ENCODE results near the gene DISP2.

Gene DISP2

GRCh38 chr15:40357723-40358470 lies at the start of gene DISP2:
DISP2 (plus strand) TSS chr15:40358219; CDS start chr15:40358322, 103 bp downstream.
- peak; percentile 87 for ATAC-seq
- TF ChIP-seq TSHZ2 (CRISPR knock-in tag; IDR thresholded peaks at IDR 0.05): no peak
- TF ChIP-seq ZNF70 (CRISPR knock-in tag; IDR thresholded peaks at IDR 0.05): peak; percentile 14; the same call in 1 of the 2 replicates
- TF ChIP-seq, protein P1, sequence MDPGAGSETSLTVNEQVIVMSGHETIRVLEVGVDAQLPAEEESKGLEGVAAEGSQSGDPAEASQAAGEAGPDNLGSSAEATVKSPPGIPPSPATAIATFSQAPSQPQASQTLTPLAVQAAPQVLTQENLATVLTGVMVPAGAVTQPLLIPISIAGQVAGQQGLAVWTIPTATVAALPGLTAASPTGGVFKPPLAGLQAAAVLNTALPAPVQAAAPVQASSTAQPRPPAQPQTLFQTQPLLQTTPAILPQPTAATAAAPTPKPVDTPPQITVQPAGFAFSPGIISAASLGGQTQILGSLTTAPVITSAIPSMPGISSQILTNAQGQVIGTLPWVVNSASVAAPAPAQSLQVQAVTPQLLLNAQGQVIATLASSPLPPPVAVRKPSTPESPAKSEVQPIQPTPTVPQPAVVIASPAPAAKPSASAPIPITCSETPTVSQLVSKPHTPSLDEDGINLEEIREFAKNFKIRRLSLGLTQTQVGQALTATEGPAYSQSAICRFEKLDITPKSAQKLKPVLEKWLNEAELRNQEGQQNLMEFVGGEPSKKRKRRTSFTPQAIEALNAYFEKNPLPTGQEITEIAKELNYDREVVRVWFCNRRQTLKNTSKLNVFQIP (CRISPR knock-in tag; IDR thresholded peaks at IDR 0.05; ENCODE audit: borderline replicate concordance, low read depth): no peak
- TF ChIP-seq SNAI2 (CRISPR knock-in tag; IDR thresholded peaks at IDR 0.05): 0 out of 2 replicates have a peak, but pooled peaks have one; percentile 66
- TF ChIP-seq, protein P2, sequence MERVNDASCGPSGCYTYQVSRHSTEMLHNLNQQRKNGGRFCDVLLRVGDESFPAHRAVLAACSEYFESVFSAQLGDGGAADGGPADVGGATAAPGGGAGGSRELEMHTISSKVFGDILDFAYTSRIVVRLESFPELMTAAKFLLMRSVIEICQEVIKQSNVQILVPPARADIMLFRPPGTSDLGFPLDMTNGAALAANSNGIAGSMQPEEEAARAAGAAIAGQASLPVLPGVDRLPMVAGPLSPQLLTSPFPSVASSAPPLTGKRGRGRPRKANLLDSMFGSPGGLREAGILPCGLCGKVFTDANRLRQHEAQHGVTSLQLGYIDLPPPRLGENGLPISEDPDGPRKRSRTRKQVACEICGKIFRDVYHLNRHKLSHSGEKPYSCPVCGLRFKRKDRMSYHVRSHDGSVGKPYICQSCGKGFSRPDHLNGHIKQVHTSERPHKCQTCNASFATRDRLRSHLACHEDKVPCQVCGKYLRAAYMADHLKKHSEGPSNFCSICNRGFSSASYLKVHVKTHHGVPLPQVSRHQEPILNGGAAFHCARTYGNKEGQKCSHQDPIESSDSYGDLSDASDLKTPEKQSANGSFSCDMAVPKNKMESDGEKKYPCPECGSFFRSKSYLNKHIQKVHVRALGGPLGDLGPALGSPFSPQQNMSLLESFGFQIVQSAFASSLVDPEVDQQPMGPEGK (CRISPR knock-in tag; IDR thresholded peaks at IDR 0.05; ENCODE audit: borderline replicate concordance): no peak
- TF ChIP-seq GLIS3 (CRISPR knock-in tag; IDR thresholded peaks at IDR 0.05): no peak
- no peak for TF ChIP-seq ZFP30 (CRISPR knock-in tag; IDR thresholded peaks at IDR 0.05)
- TF ChIP-seq ZNF8 (CRISPR knock-in tag; IDR thresholded peaks at IDR 0.05): no peak
- TF ChIP-seq OSR1 (CRISPR knock-in tag; IDR thresholded peaks at IDR 0.05): no peak
- no peak for TF ChIP-seq PPARA (CRISPR knock-in tag; IDR thresholded peaks at IDR 0.05; ENCODE audit: borderline replicate concordance)
- no peak for TF ChIP-seq BACH2 (CRISPR knock-in tag; IDR thresholded peaks at IDR 0.05; ENCODE audit: borderline replicate concordance)
- no peak for TF ChIP-seq CREB5 (CRISPR knock-in tag; IDR thresholded peaks at IDR 0.05; ENCODE audit: low read depth)
- TF ChIP-seq RARB (CRISPR knock-in tag; IDR thresholded peaks at IDR 0.05): no peak
- no peak for TF ChIP-seq ESRRG (CRISPR knock-in tag; IDR thresholded peaks at IDR 0.05)
- no peak for TF ChIP-seq ZC3H10 (CRISPR knock-in tag; IDR thresholded peaks at IDR 0.05)

- ATAC-seq: no peak
- TF ChIP-seq PPARA (CRISPR knock-in tag; IDR thresholded peaks at IDR 0.05; ENCODE audit: borderline replicate concordance) (no peak), BACH2 (CRISPR knock-in tag; IDR thresholded peaks at IDR 0.05; ENCODE audit: borderline replicate concordance) (no peak), ZC3H10 (CRISPR knock-in tag; IDR thresholded peaks at IDR 0.05) (no peak)
- TF ChIP-seq, protein P1 (CRISPR knock-in tag; IDR thresholded peaks at IDR 0.05; ENCODE audit: borderline replicate concordance, low read depth): no peak
These were observed 48.6 kb upstream of the DISP2 start for GRCh38 chr15:40309344-40309862.

GRCh38 chr15:40310001-40310959 lies 47.7 kb upstream of the DISP2 start:
- peak; percentile 89 for ATAC-seq
- TF ChIP-seq, protein P1 (CRISPR knock-in tag; IDR thresholded peaks at IDR 0.05; ENCODE audit: borderline replicate concordance, low read depth): no peak
- TF ChIP-seq SNAI2 (CRISPR knock-in tag; IDR thresholded peaks at IDR 0.05) (no peak), TSHZ2 (CRISPR knock-in tag; IDR thresholded peaks at IDR 0.05) (no peak), ZNF8 (CRISPR knock-in tag; IDR thresholded peaks at IDR 0.05) (no peak), RARB (CRISPR knock-in tag; IDR thresholded peaks at IDR 0.05) (no peak), OSR1 (CRISPR knock-in tag; IDR thresholded peaks at IDR 0.05) (no peak), PPARA (CRISPR knock-in tag; IDR thresholded peaks at IDR 0.05; ENCODE audit: borderline replicate concordance) (no peak)
- TF ChIP-seq, protein P2 (CRISPR knock-in tag; IDR thresholded peaks at IDR 0.05; ENCODE audit: borderline replicate concordance): no peak

All from SK-N-SH treated with all-trans-retinoic acid at 6 μM for 48 hours (cell line).